Right lobe of liver (tissue), 4 donors: Measurements from ENCODE around the gene MTHFD1.

ENCODE experiments used
- POLR2A ChIP-seq: fragments of 450-650 bp; IDR thresholded peaks from one replicate; pipeline ENCODE4 v1.6.1; 2017; ENCODE audit warnings: antibody characterized with exemption, mild to moderate bottlenecking
- TF ChIP-seq, protein P1 (sequence below), 4 donors: fragments of 200-600 bp in 3 of 4; fragments of 450-650 bp in 1 of 4; IDR thresholded peaks; one replicate each; pipeline versions ENCODE4 v1.5.1 to v1.8.0; 2016 to 2022; ENCODE audit warnings: antibody characterized with exemption in 4 of 4, mild to moderate bottlenecking in 2 of 4
- donor health status: DM: no; HTN: no; CAD: no.
- donor health status: DM: no; HTN: no; CAD: no.
- donor health status: DM: no; HTN: yes; CAD: no.

DNA sequence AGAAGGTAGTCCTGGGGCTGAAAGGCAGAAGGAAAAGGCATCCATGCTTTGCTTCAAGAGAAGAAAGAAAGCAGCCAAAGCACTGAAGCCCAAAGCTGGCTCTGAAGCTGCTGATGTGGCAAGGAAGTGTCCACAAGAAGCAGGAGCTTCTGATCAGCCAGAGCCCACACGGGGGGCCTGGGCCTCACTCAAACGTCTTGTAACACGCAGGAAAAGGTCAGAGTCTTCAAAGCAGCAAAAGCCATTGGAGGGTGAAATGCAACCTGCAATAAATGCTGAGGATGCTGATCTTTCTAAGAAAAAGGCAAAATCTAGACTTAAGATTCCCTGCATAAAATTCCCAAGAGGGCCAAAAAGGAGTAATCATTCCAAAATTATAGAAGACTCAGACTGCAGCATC, 80.3 kb downstream of the MTHFD1 start:
- TF ChIP-seq, protein P1, sequence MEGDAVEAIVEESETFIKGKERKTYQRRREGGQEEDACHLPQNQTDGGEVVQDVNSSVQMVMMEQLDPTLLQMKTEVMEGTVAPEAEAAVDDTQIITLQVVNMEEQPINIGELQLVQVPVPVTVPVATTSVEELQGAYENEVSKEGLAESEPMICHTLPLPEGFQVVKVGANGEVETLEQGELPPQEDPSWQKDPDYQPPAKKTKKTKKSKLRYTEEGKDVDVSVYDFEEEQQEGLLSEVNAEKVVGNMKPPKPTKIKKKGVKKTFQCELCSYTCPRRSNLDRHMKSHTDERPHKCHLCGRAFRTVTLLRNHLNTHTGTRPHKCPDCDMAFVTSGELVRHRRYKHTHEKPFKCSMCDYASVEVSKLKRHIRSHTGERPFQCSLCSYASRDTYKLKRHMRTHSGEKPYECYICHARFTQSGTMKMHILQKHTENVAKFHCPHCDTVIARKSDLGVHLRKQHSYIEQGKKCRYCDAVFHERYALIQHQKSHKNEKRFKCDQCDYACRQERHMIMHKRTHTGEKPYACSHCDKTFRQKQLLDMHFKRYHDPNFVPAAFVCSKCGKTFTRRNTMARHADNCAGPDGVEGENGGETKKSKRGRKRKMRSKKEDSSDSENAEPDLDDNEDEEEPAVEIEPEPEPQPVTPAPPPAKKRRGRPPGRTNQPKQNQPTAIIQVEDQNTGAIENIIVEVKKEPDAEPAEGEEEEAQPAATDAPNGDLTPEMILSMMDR (IDR thresholded peaks at IDR 0.05): no peak
- TF ChIP-seq POLR2A: no peak
